Measurements from ENCODE around the gene CRAT.

CRAT gene

GRCh38 chr9:129100383-129101169 is 10.0 kb downstream of the CRAT start:
- TF ChIP-seq MAX (IDR thresholded peaks at IDR 0.05), result no peak
- TF ChIP-seq EP300 (IDR thresholded peaks at IDR 0.05; ENCODE audit: borderline replicate concordance), result no peak
- TF ChIP-seq RAD21 (IDR thresholded peaks at IDR 0.05; ENCODE audit: low read depth), result no peak
- no peak for TF ChIP-seq YY1 (IDR thresholded peaks at IDR 0.05; ENCODE audit: low read depth)
- no peak for TF ChIP-seq ZBTB7A (IDR thresholded peaks at IDR 0.05; ENCODE audit: low read depth)
- no peak for TF ChIP-seq CREB1 (IDR thresholded peaks at IDR 0.05; ENCODE audit: low read depth)
- TF ChIP-seq USF1 (IDR thresholded peaks at IDR 0.05), result no peak
- TF ChIP-seq CEBPB (IDR thresholded peaks at IDR 0.05), result no peak
- TF ChIP-seq TCF12 (IDR thresholded peaks at IDR 0.05; ENCODE audit: low read depth), result no peak
- TF ChIP-seq FOXM1 (IDR thresholded peaks at IDR 0.05; ENCODE audit: borderline replicate concordance, low read depth), result no peak
- TF ChIP-seq TAF1 (IDR thresholded peaks at IDR 0.05; ENCODE audit: low read depth), result no peak
- TF ChIP-seq REST (IDR thresholded peaks at IDR 0.05; ENCODE audit: low read depth), result no peak
- TF ChIP-seq EGR1 (IDR thresholded peaks at IDR 0.05), result no peak
- TF ChIP-seq TEAD4 (IDR thresholded peaks at IDR 0.05), result no peak
- TF ChIP-seq NFIC (IDR thresholded peaks at IDR 0.05), result no peak

- TF ChIP-seq FOXM1 (IDR thresholded peaks at IDR 0.05; ENCODE audit: borderline replicate concordance, low read depth), result no peak
- no peak for TF ChIP-seq NFIC (IDR thresholded peaks at IDR 0.05)
- TF ChIP-seq CEBPB (IDR thresholded peaks at IDR 0.05), result no peak
- no peak for TF ChIP-seq TAF1 (IDR thresholded peaks at IDR 0.05; ENCODE audit: low read depth)
- no peak for TF ChIP-seq REST (IDR thresholded peaks at IDR 0.05; ENCODE audit: low read depth)
- no peak for TF ChIP-seq TEAD4 (IDR thresholded peaks at IDR 0.05)
- no peak for TF ChIP-seq ZBTB7A (IDR thresholded peaks at IDR 0.05; ENCODE audit: low read depth)
- no peak for TF ChIP-seq EGR1 (IDR thresholded peaks at IDR 0.05)
- no peak for TF ChIP-seq YY1 (IDR thresholded peaks at IDR 0.05; ENCODE audit: low read depth)
- no peak for TF ChIP-seq TCF12 (IDR thresholded peaks at IDR 0.05; ENCODE audit: low read depth)
- no peak for TF ChIP-seq USF1 (IDR thresholded peaks at IDR 0.05)
- no peak for TF ChIP-seq EP300 (IDR thresholded peaks at IDR 0.05; ENCODE audit: borderline replicate concordance)
- no peak for TF ChIP-seq RAD21 (IDR thresholded peaks at IDR 0.05; ENCODE audit: low read depth)
- no peak for TF ChIP-seq CREB1 (IDR thresholded peaks at IDR 0.05; ENCODE audit: low read depth)
- TF ChIP-seq MAX (IDR thresholded peaks at IDR 0.05), result no peak
Measured at GRCh38 chr9:129098328-129098727, 12.3 kb downstream of the CRAT start.

- TF ChIP-seq RAD21 (IDR thresholded peaks at IDR 0.05; ENCODE audit: low read depth) (no peak), YY1 (IDR thresholded peaks at IDR 0.05; ENCODE audit: low read depth) (no peak), EP300 (IDR thresholded peaks at IDR 0.05; ENCODE audit: borderline replicate concordance) (no peak), CREB1 (IDR thresholded peaks at IDR 0.05; ENCODE audit: low read depth) (no peak), EGR1 (IDR thresholded peaks at IDR 0.05) (no peak), TCF12 (IDR thresholded peaks at IDR 0.05; ENCODE audit: low read depth) (no peak), FOXM1 (IDR thresholded peaks at IDR 0.05; ENCODE audit: borderline replicate concordance, low read depth) (no peak)
Measured at GRCh38 chr9:129097671-129098306, 12.8 kb downstream of the CRAT start.

- no peak for TF ChIP-seq REST (IDR thresholded peaks at IDR 0.05; ENCODE audit: low read depth)
- no peak for TF ChIP-seq MAX (IDR thresholded peaks at IDR 0.05)
- no peak for TF ChIP-seq TAF1 (IDR thresholded peaks at IDR 0.05; ENCODE audit: low read depth)
- no peak for TF ChIP-seq CREB1 (IDR thresholded peaks at IDR 0.05; ENCODE audit: low read depth)
- no peak for TF ChIP-seq TEAD4 (IDR thresholded peaks at IDR 0.05)
- no peak for TF ChIP-seq CEBPB (IDR thresholded peaks at IDR 0.05)
- no peak for TF ChIP-seq FOXM1 (IDR thresholded peaks at IDR 0.05; ENCODE audit: borderline replicate concordance, low read depth)
Measured at GRCh38 chr9:129095908-129096307, 14.7 kb downstream of the CRAT start.

All from Ishikawa (cell line).